CD4-positive, alpha-beta T cell (primary cell): ENCODE data around the gene SGIP1. TPM values are rescaled to one million over a fixed set of nuclear protein-coding genes. Genes with fewer than 3 reads are reported as not detected.

Experiments
- ATAC-seq: fragments of 200-7000 bp; cut with Tn5 transposase; one replicate; pipeline ENCODE4 v1.10.0; 2022; ENCODE audit warnings: mild to moderate bottlenecking; ENCODE audit not compliant: poor library complexity
- CTCF ChIA-PET: fragments of 350-600 bp; sonication (Branson Sonifier 250); formaldehyde crosslinking; loops from one replicate; lab custom pipeline; 2021; ENCODE audit warnings: antibody characterized with exemption, inconsistent platforms; lab: Charles Lee
- POLR2A ChIA-PET: fragments of 350-600 bp; sonication (Branson Sonifier 250); formaldehyde crosslinking; loops from one replicate; lab custom pipeline; 2021; ENCODE audit warnings: antibody characterized with exemption, inconsistent platforms; lab: Charles Lee
- DNase-seq, 14 experiments: peaks; one replicate each; pipeline ENCODE4 v3.0.0-alpha.2; 2013 to 2020; ENCODE audit warnings: mixed read lengths in 2 of 14
- H3K27ac ChIP-seq, 2 donors: one replicate each; pipeline versions ENCODE4 v1.5.1 to v1.7.0; 2013; ENCODE audit warnings: low read length in 2 of 2, low read depth in 1 of 2, mild to moderate bottlenecking in 1 of 2
- H3K27me3 ChIP-seq, 2 experiments: 1 replicate in 1 of 2; 2 replicates in 1 of 2; pipeline versions ENCODE4 v1.6.1 to v1.7.0; 2013; ENCODE audit warnings: low read length in 2 of 2, control low read depth in 1 of 2, mild to moderate bottlenecking in 1 of 2, moderate library complexity in 1 of 2; ENCODE audit not compliant: insufficient read depth in 2 of 2, control insufficient read depth in 1 of 2
- H3K36me3 ChIP-seq: one replicate; pipeline ENCODE4 v1.6.1; 2013; ENCODE audit warnings: low read length, control low read depth; ENCODE audit not compliant: insufficient read depth
- H3K4me1 ChIP-seq: one replicate; pipeline ENCODE4 v1.6.1; 2013; ENCODE audit warnings: low read length, control low read depth; ENCODE audit not compliant: insufficient read depth
- H3K4me3 ChIP-seq: one replicate; pipeline ENCODE4 v1.5.1; 2013; ENCODE audit warnings: mild to moderate bottlenecking, low read length, moderate library complexity
- H3K9me3 ChIP-seq, 2 experiments: 1 replicate in 1 of 2; 2 replicates in 1 of 2; pipeline versions ENCODE4 v1.6.1 to v1.7.0; 2013; ENCODE audit warnings: low read length in 2 of 2, mild to moderate bottlenecking in 2 of 2, control low read depth in 1 of 2, moderate library complexity in 1 of 2; ENCODE audit not compliant: control insufficient read depth in 1 of 2, insufficient read depth in 1 of 2
- H3K27ac Mint-ChIP-seq: one replicate; pipeline ENCODE4 v1.8.0; 2020; ENCODE audit warnings: mixed read lengths
- H3K27me3 Mint-ChIP-seq: one replicate; pipeline ENCODE4 v1.8.0; 2021; ENCODE audit warnings: mixed read lengths
- H3K36me3 Mint-ChIP-seq: one replicate; pipeline ENCODE4 v1.8.0; 2021; ENCODE audit warnings: low read depth, mixed read lengths
- H3K4me1 Mint-ChIP-seq: one replicate; pipeline ENCODE4 v1.8.0; 2021; ENCODE audit warnings: low read depth, mixed read lengths
- H3K4me3 Mint-ChIP-seq: one replicate; pipeline ENCODE4 v1.8.0; 2020; ENCODE audit warnings: mild to moderate bottlenecking, mixed read lengths
- H3K9me3 Mint-ChIP-seq: one replicate; pipeline ENCODE4 v1.8.0; 2020; ENCODE audit warnings: mixed read lengths
- intact Hi-C, 2 experiments: fragments of 100-400 bp; cut with DNase I in 1 of 2; cut with micrococcal nuclease in 1 of 2; formaldehyde crosslinking; loops; one replicate each; pipeline versions ENCODE4 v1.15.1 to v1.9.0; 2023 to 2025; cut with DNase I, micrococcal nuclease
- total RNA-seq, 174 experiments: library from RNA in 2 of 174; stranded (reverse) in 2 of 174; gene quantifications; one replicate each; pipeline ENCODE4 v1.2.3 and lab custom pipeline; 2021 to 2026
- TF ChIP-seq, protein P1 (sequence below): fragments of 200-600 bp; IDR thresholded peaks from one replicate; pipeline ENCODE4 v1.8.0; 2022; ENCODE audit warnings: antibody characterized with exemption, mild to moderate bottlenecking

The SGIP1 gene
- total RNA-seq, 2 experiments from 2014 or later = 0.84 TPM; not detected in 1

DNA sequence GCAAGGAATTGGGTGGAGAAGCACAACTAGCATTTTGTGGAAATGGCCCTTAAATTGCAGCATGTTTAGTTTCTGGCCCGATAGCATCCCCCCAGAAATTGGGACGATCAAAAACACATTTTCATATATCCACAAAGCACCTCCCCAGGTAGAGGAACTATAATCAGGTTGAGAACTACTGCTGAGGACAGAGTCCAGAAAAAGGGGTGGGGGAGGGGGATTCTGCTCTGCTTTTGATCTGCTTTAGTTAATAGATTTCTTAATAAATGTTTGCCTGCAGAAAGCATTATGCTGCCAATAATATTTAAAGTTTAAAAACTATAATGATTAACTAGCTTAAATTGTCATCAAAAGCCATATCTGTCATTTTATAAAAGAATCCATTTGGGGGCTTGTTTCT is 203.9 kb downstream of the SGIP1 start:
- Histone ChIP-seq H3K9me3 (no peaks in the 10 kb centered on the region), H3K4me1 (no peaks in the 10 kb centered on the region), H3K27me3 (no peaks in the 10 kb centered on the region), H3K36me3 (no peaks in the 10 kb centered on the region), H3K27ac (no peak overlapping the region), H3K4me3 (no peak overlapping the region)
- ATAC-seq = no peak
- no peaks in the 10 kb centered on the region for H3K36me3 Mint-ChIP-seq
- CTCF ChIA-PET = interaction anchor here (1.2 kb wide), 1 partner anchor 10 kb away, joined by 4 read pairs; no protein-coding TSS in a partner anchor
- intact Hi-C loops = no loop called here
- H3K4me1 Mint-ChIP-seq = peaks cover 8% of the 10 kb centered on the region
- DNase-seq = no peak
- POLR2A ChIA-PET = no interaction called here
- TF ChIP-seq, protein P1, sequence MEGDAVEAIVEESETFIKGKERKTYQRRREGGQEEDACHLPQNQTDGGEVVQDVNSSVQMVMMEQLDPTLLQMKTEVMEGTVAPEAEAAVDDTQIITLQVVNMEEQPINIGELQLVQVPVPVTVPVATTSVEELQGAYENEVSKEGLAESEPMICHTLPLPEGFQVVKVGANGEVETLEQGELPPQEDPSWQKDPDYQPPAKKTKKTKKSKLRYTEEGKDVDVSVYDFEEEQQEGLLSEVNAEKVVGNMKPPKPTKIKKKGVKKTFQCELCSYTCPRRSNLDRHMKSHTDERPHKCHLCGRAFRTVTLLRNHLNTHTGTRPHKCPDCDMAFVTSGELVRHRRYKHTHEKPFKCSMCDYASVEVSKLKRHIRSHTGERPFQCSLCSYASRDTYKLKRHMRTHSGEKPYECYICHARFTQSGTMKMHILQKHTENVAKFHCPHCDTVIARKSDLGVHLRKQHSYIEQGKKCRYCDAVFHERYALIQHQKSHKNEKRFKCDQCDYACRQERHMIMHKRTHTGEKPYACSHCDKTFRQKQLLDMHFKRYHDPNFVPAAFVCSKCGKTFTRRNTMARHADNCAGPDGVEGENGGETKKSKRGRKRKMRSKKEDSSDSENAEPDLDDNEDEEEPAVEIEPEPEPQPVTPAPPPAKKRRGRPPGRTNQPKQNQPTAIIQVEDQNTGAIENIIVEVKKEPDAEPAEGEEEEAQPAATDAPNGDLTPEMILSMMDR = no peak
- H3K27me3 Mint-ChIP-seq = no peaks in the 10 kb centered on the region
- no peaks in the 10 kb centered on the region for H3K9me3 Mint-ChIP-seq
- H3K4me3 Mint-ChIP-seq = no peak overlapping the region
- H3K27ac Mint-ChIP-seq = no peak overlapping the region

DNA sequence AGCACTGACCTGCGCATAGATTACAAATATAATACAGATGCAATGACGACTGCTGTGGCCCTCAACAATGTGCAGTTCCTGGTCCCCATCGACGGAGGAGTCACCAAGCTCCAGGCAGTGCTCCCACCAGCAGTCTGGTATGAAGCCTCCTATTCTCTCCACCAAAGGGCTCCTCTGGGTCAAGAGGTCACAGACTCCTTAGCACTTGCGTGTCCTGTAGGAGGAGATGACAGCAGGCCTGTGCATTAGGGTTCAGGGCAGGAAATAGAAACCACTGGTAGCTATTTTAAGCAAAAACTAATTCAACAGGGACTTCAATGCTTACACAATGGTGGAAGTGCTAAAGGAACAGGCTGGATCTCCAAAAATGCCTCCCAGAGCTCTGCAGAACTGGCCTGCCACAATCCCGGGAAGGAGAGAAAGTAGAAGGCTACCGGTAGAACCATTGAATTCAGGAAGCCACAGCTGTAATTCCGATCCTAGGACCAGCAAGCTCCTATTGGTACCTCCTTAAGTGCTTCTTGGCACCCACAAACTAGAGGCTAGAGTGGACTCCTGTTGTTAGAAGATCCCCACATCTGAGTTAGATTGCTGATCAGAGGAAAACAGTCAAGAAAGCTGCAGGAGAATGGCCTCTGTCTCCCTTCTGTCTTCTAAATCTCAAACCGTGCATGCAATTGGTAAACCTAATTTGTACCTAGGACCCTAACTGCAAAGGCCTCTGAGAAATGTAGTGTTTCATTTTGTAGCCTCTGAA is 205.6 kb downstream of the SGIP1 start:
- CTCF ChIA-PET = interaction anchor here (1.5 kb wide), 1 partner anchor 12 kb away, joined by 4 read pairs; the partner anchor contains the start of gene DYNLT5
- DNase-seq (no peak), ATAC-seq (no peak)
- TF ChIP-seq, protein P1 = no peak
- no peaks in the 10 kb centered on the region for H3K36me3 ChIP-seq
- H3K4me1 ChIP-seq = no peaks in the 10 kb centered on the region
- H3K4me3 Mint-ChIP-seq = no peak overlapping the region
- no peak overlapping the region for H3K27ac ChIP-seq
- H3K4me3 ChIP-seq = no peak overlapping the region
- H3K9me3 Mint-ChIP-seq = no peaks in the 10 kb centered on the region
- H3K27me3 Mint-ChIP-seq = no peaks in the 10 kb centered on the region
- H3K9me3 ChIP-seq = no peaks in the 10 kb centered on the region
- H3K4me1 Mint-ChIP-seq = peaks cover 5% of the 10 kb centered on the region
- H3K36me3 Mint-ChIP-seq = no peaks in the 10 kb centered on the region
- no peak overlapping the region for H3K27ac Mint-ChIP-seq
- H3K27me3 ChIP-seq = no peaks in the 10 kb centered on the region
- POLR2A ChIA-PET = no interaction called here
- intact Hi-C loops = no loop called here

DNA sequence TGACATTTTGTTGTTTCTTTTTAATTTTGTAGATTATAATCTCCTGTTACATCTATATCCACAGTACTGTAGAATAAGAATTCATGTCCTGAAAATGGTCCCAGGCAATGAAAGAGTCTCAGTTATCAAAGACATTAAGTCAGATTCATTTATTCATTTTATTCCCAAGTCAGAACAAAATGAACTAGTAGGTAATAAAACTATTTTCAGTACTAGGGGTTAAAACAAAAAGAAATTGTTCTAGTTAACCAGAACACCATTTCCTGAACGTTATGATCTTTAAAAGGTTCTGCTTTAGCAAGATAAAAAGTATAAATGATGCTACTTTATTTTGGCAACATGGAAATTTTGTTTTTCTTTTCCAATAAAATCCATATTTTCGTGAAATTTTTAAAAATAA is 211.5 kb downstream of the SGIP1 start:
- POLR2A ChIA-PET = no interaction called here
- intact Hi-C loops = no loop called here
- Mint-ChIP-seq H3K27ac (no peak overlapping the region), H3K36me3 (no peaks in the 10 kb centered on the region), H3K27me3 (peaks cover 30% of the 10 kb centered on the region), H3K4me1 (no peaks in the 10 kb centered on the region), H3K9me3 (no peaks in the 10 kb centered on the region), H3K4me3 (no peak overlapping the region)
- DNase-seq = no peak
- CTCF ChIA-PET = no interaction called here
- TF ChIP-seq, protein P1 = no peak
- H3K4me1 ChIP-seq = no peaks in the 10 kb centered on the region
- H3K27me3 ChIP-seq = peaks cover 0 to 13% of the 10 kb centered on the region in 2 experiments
- no peak overlapping the region for H3K27ac ChIP-seq
- H3K4me3 ChIP-seq = no peak overlapping the region
- H3K9me3 ChIP-seq = no peaks in the 10 kb centered on the region
- ATAC-seq = no peak
- H3K36me3 ChIP-seq = no peaks in the 10 kb centered on the region
